NCI-H1930 (cell line): ENCODE data around the gene PLAAT2.

Experiments used
- DNase-seq, 2 experiments: peaks; one replicate each; lab custom pipeline; 2025; lab: John Stamatoyannopoulos, UW

PLAAT2 gene

GRCh38 chr11:63518548-63518947 lies 44.6 kb downstream of the PLAAT2 start:
- DNase-seq: no peak

GRCh38 chr11:63517156-63517555 lies 46.0 kb downstream of the PLAAT2 start:
- DNase-seq: no peak

GRCh38 chr11:63516109-63516508 lies 47.1 kb downstream of the PLAAT2 start:
- DNase-seq: no peak

GRCh38 chr11:63512816-63513215 lies 50.4 kb downstream of the PLAAT2 start:
- DNase-seq: no peak

- DNase-seq: no peak
Observed at GRCh38 chr11:63511048-63511748, 52.0 kb downstream of the PLAAT2 start.

GRCh38 chr11:63510360-63511047 lies 52.7 kb downstream of the PLAAT2 start:
- DNase-seq: no peak

DNA sequence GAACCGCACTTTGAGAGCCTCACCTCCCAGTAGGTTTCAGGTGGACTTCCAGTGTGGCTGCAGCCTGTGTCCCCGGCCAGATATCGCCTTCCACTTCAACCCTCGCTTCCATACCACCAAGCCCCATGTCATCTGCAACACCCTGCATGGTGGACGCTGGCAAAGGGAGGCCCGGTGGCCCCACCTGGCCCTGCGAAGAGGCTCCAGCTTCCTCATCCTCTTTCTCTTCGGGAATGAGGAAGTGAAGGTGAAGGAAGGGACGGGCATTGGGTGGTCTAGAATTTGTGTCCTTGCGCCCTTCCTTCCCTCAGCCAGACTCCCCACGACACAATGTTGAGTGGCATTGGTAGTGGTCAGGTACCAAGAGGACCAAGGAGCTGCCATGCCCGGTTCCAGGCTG lies 54.4 kb downstream of the PLAAT2 start:
- no peak for DNase-seq

GRCh38 chr11:63508009-63508408 lies 55.2 kb downstream of the PLAAT2 start:
- peak in 1 of 2 experiments; percentile 34 for DNase-seq

DNA sequence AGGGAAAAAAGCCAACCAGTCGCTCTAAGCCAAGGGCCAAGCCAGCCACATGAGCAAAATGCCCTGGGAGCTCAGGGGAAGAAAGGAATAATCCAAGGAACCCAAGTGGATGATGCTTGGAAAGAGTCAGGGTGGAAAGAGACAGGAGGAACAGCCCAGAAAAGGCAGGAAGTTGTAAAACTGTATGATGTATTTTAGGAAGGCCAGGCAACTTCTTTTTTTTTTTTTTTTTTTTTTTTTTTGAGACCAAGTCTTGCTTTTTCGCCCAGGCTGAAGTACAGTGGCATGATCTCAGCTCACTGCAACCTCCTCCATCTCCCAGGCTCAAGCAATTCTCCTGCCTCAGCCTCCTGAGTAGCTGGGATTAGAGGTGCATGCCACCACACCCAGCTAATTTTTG lies 55.7 kb downstream of the PLAAT2 start:
- DNase-seq: no peak

DNA sequence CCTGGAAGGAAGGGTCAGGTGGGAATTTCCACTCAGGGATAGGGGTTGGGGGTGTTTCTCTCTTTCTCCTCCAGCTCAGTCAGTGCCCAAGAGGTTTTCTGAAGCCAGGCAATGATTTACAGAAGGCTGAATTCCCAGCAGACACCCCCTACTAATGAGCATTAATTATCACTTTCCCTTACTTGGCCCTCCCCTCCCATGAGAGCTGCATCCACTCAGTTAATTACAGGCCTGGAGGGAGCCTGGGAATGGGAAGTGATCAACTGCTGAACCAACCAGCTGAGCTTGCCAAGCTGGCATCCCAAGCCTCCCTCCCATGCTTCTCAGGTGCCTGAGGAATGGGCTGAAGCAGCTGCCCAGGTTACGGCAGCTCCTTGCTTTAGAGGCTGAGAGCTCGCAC lies 56.3 kb downstream of the PLAAT2 start:
- DNase-seq: no peak

- DNase-seq: no peak
Observed at GRCh38 chr11:63505857-63506528, 57.2 kb downstream of the PLAAT2 start, which contains the start of gene LGALS12. TSS of gene LGALS12 (plus strand) at chr11:63506084. CDS start at chr11:63506459, 375 bp downstream.

GRCh38 chr11:63504933-63505586 lies 58.1 kb downstream of the PLAAT2 start:
- no peak for DNase-seq

GRCh38 chr11:63504054-63504453 lies 59.1 kb downstream of the PLAAT2 start:
- DNase-seq: no peak

GRCh38 chr11:63503492-63503891 lies 59.7 kb downstream of the PLAAT2 start:
- DNase-seq: no peak
